Neutrophil (primary cell): ENCODE data around the gene UROS.

Experiments used
- H3K27ac ChIP-seq: fragments of 200-600 bp; sonication (generic); 2 replicates; pipeline ENCODE4 v1.5.1; 2016; ENCODE audit warnings: mild to moderate bottlenecking, moderate library complexity
- H3K27me3 ChIP-seq: fragments of 200-600 bp; sonication (generic); 2 replicates; pipeline ENCODE4 v1.6.0; 2016; ENCODE audit warnings: mild to moderate bottlenecking
- H3K36me3 ChIP-seq: fragments of 200-600 bp; sonication (generic); 2 replicates; pipeline ENCODE4 v1.5.1; 2017
- H3K4me1 ChIP-seq, 2 experiments: fragments of 200-600 bp in 1 of 2; sonication (generic) in 1 of 2; 1 replicate in 1 of 2; 2 replicates in 1 of 2; pipeline versions ENCODE4 v1.5.1 to v1.6.1; 2013 to 2016; ENCODE audit warnings: low read depth in 1 of 2, low read length in 1 of 2, mild to moderate bottlenecking in 1 of 2, moderate library complexity in 1 of 2; ENCODE audit not compliant: control insufficient read depth in 1 of 2, insufficient read depth in 1 of 2
- H3K4me3 ChIP-seq, 2 experiments: fragments of 200-600 bp in 1 of 2; sonication (generic) in 1 of 2; 1 replicate in 1 of 2; 2 replicates in 1 of 2; pipeline ENCODE4 v1.5.1; 2013 to 2016; ENCODE audit warnings: low read depth in 1 of 2, low read length in 1 of 2, mild to moderate bottlenecking in 1 of 2, moderate library complexity in 1 of 2
- H3K9me3 ChIP-seq: fragments of 200-600 bp; sonication (generic); 2 replicates; pipeline ENCODE4 v1.5.1; 2016
- CTCF ChIP-seq: fragments of 200-600 bp; sonication (generic); IDR thresholded peaks from 2 replicates; pipeline ENCODE4 v1.5.1; 2016; ENCODE audit warnings: antibody characterized with exemption

The UROS gene

GRCh38 chr10:125788156-125789034, 34.7 kb downstream of the UROS start:
- peaks cover 16% of the 10 kb centered on the region for H3K36me3 ChIP-seq
- no peak overlapping the region for H3K4me3 ChIP-seq
- H3K27ac ChIP-seq: no peak overlapping the region
- H3K4me1 ChIP-seq: peaks cover 6 to 9% of the 10 kb centered on the region in 2 experiments
- H3K9me3 ChIP-seq: no peaks in the 10 kb centered on the region
- TF ChIP-seq CTCF: no peak
- H3K27me3 ChIP-seq: no peaks in the 10 kb centered on the region

GRCh38 chr10:125785791-125786190, 37.3 kb downstream of the UROS start:
- Histone ChIP-seq H3K4me1 (peaks cover 6 to 9% of the 10 kb centered on the region in 2 experiments), H3K27me3 (no peaks in the 10 kb centered on the region), H3K36me3 (no peaks in the 10 kb centered on the region), H3K9me3 (no peaks in the 10 kb centered on the region), H3K4me3 (no peak overlapping the region), H3K27ac (no peak overlapping the region)
- no peak for TF ChIP-seq CTCF

- H3K36me3 ChIP-seq: no peaks in the 10 kb centered on the region
- TF ChIP-seq CTCF: no peak
Measured at GRCh38 chr10:125783957-125784356, 39.1 kb downstream of the UROS start.

GRCh38 chr10:125783408-125783807, 39.6 kb downstream of the UROS start:
- Histone ChIP-seq H3K4me1 (peaks cover 4 to 5% of the 10 kb centered on the region in 2 experiments), H3K9me3 (no peaks in the 10 kb centered on the region), H3K36me3 (no peaks in the 10 kb centered on the region), H3K27ac (no peak overlapping the region), H3K4me3 (no peak overlapping the region), H3K27me3 (no peaks in the 10 kb centered on the region)
- no peak for TF ChIP-seq CTCF

More at GRCh38 chr10:125783957-125784356, 39.1 kb downstream of the UROS start:
- no peak overlapping the region for H3K4me3 ChIP-seq
- H3K9me3 ChIP-seq: no peaks in the 10 kb centered on the region
- H3K27me3 ChIP-seq: no peaks in the 10 kb centered on the region
- peaks cover 6 to 9% of the 10 kb centered on the region in 2 experiments for H3K4me1 ChIP-seq
- no peak overlapping the region for H3K27ac ChIP-seq

GRCh38 chr10:125782616-125783015, 40.4 kb downstream of the UROS start:
- TF ChIP-seq CTCF: no peak
- Histone ChIP-seq H3K9me3 (no peaks in the 10 kb centered on the region), H3K4me3 (no peak overlapping the region)

More at GRCh38 chr10:125782616-125783015, 40.4 kb downstream of the UROS start:
- H3K4me1 ChIP-seq: no peaks in the 10 kb centered on the region
- no peaks in the 10 kb centered on the region for H3K27me3 ChIP-seq
- no peak overlapping the region for H3K27ac ChIP-seq
- no peaks in the 10 kb centered on the region for H3K36me3 ChIP-seq
